Activated T-helper 2 cell treated with anti-CD3 and anti-CD28 coated beads, Interferon-gamma antibody, Interleukin-2, Interleukin-4, amounts not matched to agents 10 μg/mL and 5 μg/mL and 100 μg/mL, durations not matched to agents 14 hours and 24 hours and 36 hours (primary cell): Measurements from ENCODE around the gene EXOSC9. TPM values are rescaled to one million over a fixed set of nuclear protein-coding genes. Genes with fewer than 3 reads are reported as not detected.

Experiments used
- DNase-seq: peaks from one replicate; pipeline ENCODE4 v3.0.0; 2021; ENCODE audit warnings: low spot score
- H3K27ac Mint-ChIP-seq: one replicate; pipeline ENCODE4 v1.8.0; 2021; ENCODE audit warnings: mixed read lengths
- H3K27me3 Mint-ChIP-seq: one replicate; pipeline ENCODE4 v1.8.0; 2021; ENCODE audit warnings: low read depth, mixed read lengths
- H3K36me3 Mint-ChIP-seq: one replicate; pipeline ENCODE4 v1.8.0; 2021; ENCODE audit warnings: low read depth, mixed read lengths
- H3K4me1 Mint-ChIP-seq: one replicate; pipeline ENCODE4 v1.8.0; 2021; ENCODE audit warnings: low read depth, mixed read lengths
- H3K4me3 Mint-ChIP-seq: one replicate; pipeline ENCODE4 v1.8.0; 2021; ENCODE audit warnings: low read depth, mild to moderate bottlenecking, moderate library complexity, mixed read lengths
- H3K9me3 Mint-ChIP-seq: one replicate; pipeline ENCODE4 v1.8.0; 2021; ENCODE audit warnings: mixed read lengths
- intact Hi-C: fragments of 100-400 bp; cut with micrococcal nuclease; formaldehyde crosslinking; loops from one replicate; pipeline ENCODE4 v1.15.1; 2023
- total RNA-seq: library from RNA; stranded (reverse); gene quantifications from 2 replicates; pipeline ENCODE4 v1.2.3, GENCODE V29; 2022

Gene EXOSC9
- total RNA-seq, 1 donor from 2014 or later: 62.1 TPM

GRCh38 chr4:121819216-121819965 lies 18.3 kb downstream of the EXOSC9 start:
- no peaks in the 10 kb centered on the region for H3K9me3 Mint-ChIP-seq
- no peak for DNase-seq
- H3K27me3 Mint-ChIP-seq: no peaks in the 10 kb centered on the region
- H3K4me3 Mint-ChIP-seq: no peak overlapping the region
- peaks cover 52% of the 10 kb centered on the region for H3K4me1 Mint-ChIP-seq
- H3K27ac Mint-ChIP-seq: peak overlapping the region; percentile 74
- intact Hi-C loops: no loop called here
- H3K36me3 Mint-ChIP-seq: peaks cover 68% of the 10 kb centered on the region

GRCh38 chr4:121822047-121822446 lies 20.9 kb downstream of the EXOSC9 start:
- no peak for DNase-seq
- peaks cover 55% of the 10 kb centered on the region for H3K36me3 Mint-ChIP-seq
- no peaks in the 10 kb centered on the region for H3K9me3 Mint-ChIP-seq
- H3K4me3 Mint-ChIP-seq: peak overlapping the region; percentile 98
- H3K4me1 Mint-ChIP-seq: peaks cover 46% of the 10 kb centered on the region
- intact Hi-C loops: loop anchor here (2.0 to 10.0 kb wide), 5 partner anchors 125 to 913 kb away; partner anchors contain the start of genes ANXA5, BBS12, BLTP1 and TRPC3
- no peaks in the 10 kb centered on the region for H3K27me3 Mint-ChIP-seq
- H3K27ac Mint-ChIP-seq: peak overlapping the region; percentile 94

- DNase-seq: peak; percentile 36
- Mint-ChIP-seq H3K36me3 (peaks cover 46% of the 10 kb centered on the region), H3K27ac (peak overlapping the region; percentile 94), H3K4me1 (peaks cover 40% of the 10 kb centered on the region), H3K9me3 (no peaks in the 10 kb centered on the region), H3K4me3 (peak overlapping the region; percentile 98), H3K27me3 (no peaks in the 10 kb centered on the region)
- intact Hi-C loops: loop anchor here (1.0 to 10.0 kb wide), 6 partner anchors 22 to 912 kb away; partner anchors contain the start of genes ANXA5, BBS12, BLTP1 and EXOSC9
Measured at GRCh38 chr4:121822796-121823504, 21.8 kb downstream of the EXOSC9 start.

GRCh38 chr4:121823505-121824170 lies 22.5 kb downstream of the EXOSC9 start, which contains the start of gene CCNA2:
TSS of gene CCNA2 (minus strand) at chr4:121823883. CDS start at chr4:121823628, 255 bp downstream.
- Mint-ChIP-seq H3K4me1 (peaks cover 35% of the 10 kb centered on the region), H3K27me3 (no peaks in the 10 kb centered on the region), H3K36me3 (peaks cover 39% of the 10 kb centered on the region), H3K9me3 (no peaks in the 10 kb centered on the region), H3K27ac (peak within 1 kb of the TSS; percentile 94), H3K4me3 (peak within 1 kb of the TSS; percentile 98)
- intact Hi-C loops: loop anchor here (1.0 to 10.0 kb wide), 7 partner anchors 22 to 911 kb away; partner anchors contain the start of genes ANXA5, BBS12, BBS7 and BLTP1
- peak; percentile 95 for DNase-seq

- H3K36me3 Mint-ChIP-seq: peaks cover 34% of the 10 kb centered on the region
- peak overlapping the region; percentile 94 for H3K27ac Mint-ChIP-seq
- H3K4me1 Mint-ChIP-seq: peaks cover 31% of the 10 kb centered on the region
- intact Hi-C loops: loop anchor here (1.0 to 10.0 kb wide), 5 partner anchors 46 to 911 kb away; partner anchors contain the start of genes BBS12, BBS7, BLTP1 and TRPC3
- H3K4me3 Mint-ChIP-seq: peak overlapping the region; percentile 98
- H3K27me3 Mint-ChIP-seq: no peaks in the 10 kb centered on the region
- H3K9me3 Mint-ChIP-seq: no peaks in the 10 kb centered on the region
- DNase-seq: no peak
Measured at GRCh38 chr4:121824171-121824527, 23.0 kb downstream of the EXOSC9 start.

- Mint-ChIP-seq H3K4me1 (peaks cover 26% of the 10 kb centered on the region), H3K4me3 (no peak overlapping the region), H3K27me3 (no peaks in the 10 kb centered on the region), H3K36me3 (peaks cover 28% of the 10 kb centered on the region), H3K27ac (no peak overlapping the region), H3K9me3 (no peaks in the 10 kb centered on the region)
- no peak for DNase-seq
- intact Hi-C loops: loop anchor here (1.0 to 10.0 kb wide), 5 partner anchors 45 to 910 kb away; partner anchors contain the start of genes BBS12, BBS7, BLTP1 and TRPC3
Measured at GRCh38 chr4:121824950-121825349, 23.8 kb downstream of the EXOSC9 start.

GRCh38 chr4:121827853-121828252 lies 26.7 kb downstream of the EXOSC9 start:
- DNase-seq: no peak
- H3K9me3 Mint-ChIP-seq: no peaks in the 10 kb centered on the region
- no peak overlapping the region for H3K27ac Mint-ChIP-seq
- peaks cover 4% of the 10 kb centered on the region for H3K36me3 Mint-ChIP-seq
- H3K4me1 Mint-ChIP-seq: peaks cover 4% of the 10 kb centered on the region
- intact Hi-C loops: loop anchor here (10.0 kb wide), 1 partner anchor 907 kb away; the partner anchor contains the start of gene BBS12
- H3K4me3 Mint-ChIP-seq: no peak overlapping the region
- no peaks in the 10 kb centered on the region for H3K27me3 Mint-ChIP-seq

GRCh38 chr4:121829511-121829910 lies 28.4 kb downstream of the EXOSC9 start:
- Mint-ChIP-seq H3K9me3 (no peaks in the 10 kb centered on the region), H3K27me3 (no peaks in the 10 kb centered on the region), H3K4me3 (no peak overlapping the region), H3K36me3 (peaks cover 3% of the 10 kb centered on the region), H3K27ac (no peak overlapping the region), H3K4me1 (no peaks in the 10 kb centered on the region)
- no peak for DNase-seq
- intact Hi-C loops: loop anchor here (10.0 kb wide), 1 partner anchor 905 kb away; the partner anchor contains the start of gene BBS12

GRCh38 chr4:121838136-121838535 lies 37.0 kb downstream of the EXOSC9 start:
- DNase-seq: no peak
- no peak overlapping the region for H3K4me3 Mint-ChIP-seq
- intact Hi-C loops: no loop called here
- H3K4me1 Mint-ChIP-seq: no peaks in the 10 kb centered on the region
- H3K27ac Mint-ChIP-seq: no peak overlapping the region
- peaks cover 26% of the 10 kb centered on the region for H3K36me3 Mint-ChIP-seq
- H3K27me3 Mint-ChIP-seq: no peaks in the 10 kb centered on the region
- peaks cover 4% of the 10 kb centered on the region for H3K9me3 Mint-ChIP-seq

- no peaks in the 10 kb centered on the region for H3K4me1 Mint-ChIP-seq
- peaks cover 29% of the 10 kb centered on the region for H3K36me3 Mint-ChIP-seq
- no peak overlapping the region for H3K27ac Mint-ChIP-seq
- peaks cover 4% of the 10 kb centered on the region for H3K9me3 Mint-ChIP-seq
- H3K4me3 Mint-ChIP-seq: no peak overlapping the region
- intact Hi-C loops: no loop called here
- no peaks in the 10 kb centered on the region for H3K27me3 Mint-ChIP-seq
- no peak for DNase-seq
Measured at GRCh38 chr4:121842862-121843261, 41.7 kb downstream of the EXOSC9 start.

GRCh38 chr4:121846662-121847061 lies 45.5 kb downstream of the EXOSC9 start:
- Mint-ChIP-seq H3K4me1 (no peaks in the 10 kb centered on the region), H3K9me3 (no peaks in the 10 kb centered on the region), H3K36me3 (peaks cover 14% of the 10 kb centered on the region), H3K27ac (no peak overlapping the region), H3K27me3 (no peaks in the 10 kb centered on the region), H3K4me3 (no peak overlapping the region)
- DNase-seq: no peak
- intact Hi-C loops: no loop called here

GRCh38 chr4:121851354-121851753 lies 50.2 kb downstream of the EXOSC9 start:
- Mint-ChIP-seq H3K4me1 (no peaks in the 10 kb centered on the region), H3K9me3 (no peaks in the 10 kb centered on the region), H3K36me3 (peaks cover 4% of the 10 kb centered on the region), H3K4me3 (no peak overlapping the region), H3K27ac (no peak overlapping the region), H3K27me3 (no peaks in the 10 kb centered on the region)
- intact Hi-C loops: no loop called here
- no peak for DNase-seq
